HFF-Myc (cell line): Measurements from ENCODE around the gene BCDIN3D.

ENCODE experiments used
- DNase-seq: peaks from one replicate; pipeline ENCODE4 v3.0.0-alpha.2; 2011; ENCODE audit warnings: low read depth; ENCODE audit errors: extremely low read depth
- H3K4me3 ChIP-seq: replicated peaks from 2 replicates; pipeline ENCODE4 v1.5.1; 2011; ENCODE audit warnings: low read depth, mild to moderate bottlenecking, control low read depth, low read length
- CTCF ChIP-seq: IDR thresholded peaks from 2 replicates; pipeline ENCODE4 v1.5.1; 2012; ENCODE audit warnings: mild to moderate bottlenecking, low read depth, low read length, control low read depth; ENCODE audit errors: missing control alignments

The BCDIN3D gene

GRCh38 chr12:49838973-49839633, 3.8 kb downstream of the BCDIN3D start:
- TF ChIP-seq CTCF: peak; percentile 68
- H3K4me3 ChIP-seq: no peak overlapping the region
- no peak for DNase-seq

GRCh38 chr12:49832836-49833421, 10.0 kb downstream of the BCDIN3D start:
- no peak overlapping the region for H3K4me3 ChIP-seq
- TF ChIP-seq CTCF: no peak
- no peak for DNase-seq

GRCh38 chr12:49831717-49832116, 11.2 kb downstream of the BCDIN3D start:
- TF ChIP-seq CTCF: no peak
- no peak overlapping the region for H3K4me3 ChIP-seq
- DNase-seq: no peak

- TF ChIP-seq CTCF: no peak
- peak; percentile 84 for DNase-seq
- H3K4me3 ChIP-seq: peak within 1 kb of the TSS; percentile 63
These were observed 14.5 kb downstream of the BCDIN3D start, which contains the start of gene NCKAP5L for GRCh38 chr12:49828133-49829091. NCKAP5L (minus strand) TSS chr12:49828413; CDS start chr12:49804044, 24,369 bp downstream.

GRCh38 chr12:49827401-49828099, 15.4 kb downstream of the BCDIN3D start:
- no peak for DNase-seq
- TF ChIP-seq CTCF: no peak
- peak overlapping the region; percentile 63 for H3K4me3 ChIP-seq

GRCh38 chr12:49827051-49827400, 15.9 kb downstream of the BCDIN3D start:
- H3K4me3 ChIP-seq: peak overlapping the region; percentile 63
- DNase-seq: no peak
- no peak for TF ChIP-seq CTCF
